Ovary (tissue), 3 donors: Measurements from ENCODE around the gene GP1BB.

ENCODE experiments used
- CTCF ChIP-seq, 3 donors: fragments of 450-650 bp in 2 of 3; fragments of 200-600 bp in 1 of 3; IDR thresholded peaks; one replicate each; pipeline versions ENCODE4 v1.5.1 to v1.8.0; 2016 to 2022; ENCODE audit warnings: antibody characterized with exemption in 3 of 3, mild to moderate bottlenecking in 1 of 3
- EP300 ChIP-seq: sonication (generic); formaldehyde crosslinking; IDR thresholded peaks from one replicate; pipeline ENCODE4 v1.6.1; 2017; ENCODE audit warnings: antibody characterized with exemption
- POLR2A ChIP-seq: fragments of 450-650 bp; IDR thresholded peaks from one replicate; pipeline ENCODE4 v1.6.1; 2017; ENCODE audit warnings: antibody characterized with exemption, mild to moderate bottlenecking, moderate library complexity
- donor health status: DM: no; HTN: no; CAD: no.

- TF ChIP-seq CTCF (IDR thresholded peaks at IDR 0.05) (no peak), POLR2A (no peak), EP300 (no peak)
These were observed 17.7 kb downstream of the GP1BB start for GRCh38 chr22:19741053-19741452.
